MM.1S (cell line): Measurements from ENCODE around the gene C2orf15.

Experiments used
- DNase-seq: peaks from one replicate; pipeline ENCODE4 v3.0.0-alpha.2; 2015
- H2AFZ ChIP-seq: fragments of 300-600 bp; sonication (generic); 2 replicates; pipeline ENCODE4 v1.6.0; 2016; ENCODE audit warnings: antibody characterized with exemption, low read length
- H3F3A ChIP-seq: fragments of 300-600 bp; sonication (generic); 2 replicates; pipeline ENCODE4 v1.6.1; 2016; ENCODE audit warnings: mild to moderate bottlenecking, antibody characterized with exemption, low read length, moderate library complexity, mixed read lengths; ENCODE audit not compliant: insufficient read depth
- H3K27ac ChIP-seq: fragments of 300-600 bp; sonication (generic); 2 replicates; pipeline ENCODE4 v1.5.1; 2016; ENCODE audit warnings: mild to moderate bottlenecking, low read length
- H3K27me3 ChIP-seq: fragments of 300-600 bp; sonication (generic); replicated peaks from 2 replicates; pipeline ENCODE4 v1.6.0; 2016; ENCODE audit warnings: low read length; ENCODE audit not compliant: insufficient read depth
- H3K36me3 ChIP-seq: fragments of 300-600 bp; sonication (generic); replicated peaks from 2 replicates; pipeline ENCODE4 v1.6.1; 2016; ENCODE audit warnings: mild to moderate bottlenecking, low read length, mixed read lengths; ENCODE audit not compliant: insufficient read depth
- H3K4me1 ChIP-seq: fragments of 300-600 bp; sonication (generic); 2 replicates; pipeline ENCODE4 v1.6.1; 2016; ENCODE audit warnings: low read length, mixed read lengths
- H3K4me2 ChIP-seq: fragments of 300-600 bp; sonication (generic); 2 replicates; pipeline ENCODE4 v1.6.0; 2016; ENCODE audit warnings: low read depth, low read length
- H3K4me3 ChIP-seq: fragments of 300-600 bp; sonication (generic); 2 replicates; pipeline ENCODE4 v1.5.1; 2016; ENCODE audit warnings: low read length, mixed read lengths
- H3K79me2 ChIP-seq: fragments of 300-600 bp; sonication (generic); 2 replicates; pipeline ENCODE4 v1.6.1; 2016; ENCODE audit warnings: mixed run types, low read length, mixed read lengths
- H3K9ac ChIP-seq: fragments of 300-600 bp; sonication (generic); 2 replicates; pipeline ENCODE4 v1.6.1; 2016; ENCODE audit warnings: low read length, mixed read lengths
- H3K9me2 ChIP-seq: fragments of 300-600 bp; sonication (generic); replicated peaks from 2 replicates; pipeline ENCODE4 v1.6.1; 2016; ENCODE audit warnings: mild to moderate bottlenecking, low read length, mixed read lengths; ENCODE audit not compliant: insufficient read depth
- H3K9me3 ChIP-seq: fragments of 300-600 bp; sonication (generic); replicated peaks from 2 replicates; pipeline ENCODE4 v1.6.1; 2016; ENCODE audit warnings: mild to moderate bottlenecking, low read length, mixed read lengths; ENCODE audit not compliant: insufficient read depth
- H4K20me1 ChIP-seq: fragments of 300-600 bp; sonication (generic); 2 replicates; pipeline ENCODE4 v1.6.1; 2016; ENCODE audit warnings: mild to moderate bottlenecking, low read length, moderate library complexity, mixed read lengths; ENCODE audit not compliant: insufficient read depth
- CTCF ChIP-seq: fragments of 300-600 bp; sonication (generic); IDR thresholded peaks from 2 replicates; pipeline ENCODE4 v1.5.1; 2016; ENCODE audit warnings: antibody characterized with exemption, low read length, mixed read lengths
- EZH2 ChIP-seq: fragments of 300-600 bp; sonication (generic); optimal IDR thresholded peaks from 2 replicates; pipeline ENCODE3; 2017; ENCODE audit warnings: low read depth, mild to moderate bottlenecking, antibody characterized with exemption, low read length, mixed read lengths
- EZH2phosphoT487 ChIP-seq: fragments of 300-600 bp; sonication (generic); IDR thresholded peaks from 2 replicates; pipeline ENCODE4 v1.6.1; 2018; ENCODE audit warnings: antibody characterized with exemption, low read length

C2orf15 gene

GRCh38 chr2:99180755-99181623, 39.5 kb downstream of the C2orf15 start, which contains the start of the genes MITD1 and MRPL30:
MITD1 (minus strand) TSS chr2:99181058; CDS start chr2:99180981, 77 bp downstream.
MRPL30 (plus strand) TSS chr2:99181184; CDS start chr2:99186204, 5,020 bp downstream.
- H3K27me3 ChIP-seq = no peaks in the 10 kb centered on the region
- H3K9ac ChIP-seq = peak within 1 kb of the TSS; percentile 78
- H2AFZ ChIP-seq = peak within 1 kb of the TSS; percentile 92
- H3K4me1 ChIP-seq = peaks cover 10% of the 10 kb centered on the region; the same call in 1 of the 2 replicates
- H3K9me3 ChIP-seq = no peaks in the 10 kb centered on the region
- peak within 1 kb of the TSS; percentile 43; the same call in 1 of the 2 replicates for H3K27ac ChIP-seq
- peak; percentile 96 for DNase-seq
- no peaks in the 10 kb centered on the region for H3F3A ChIP-seq
- H3K4me3 ChIP-seq = peak within 1 kb of the TSS; percentile 89
- H3K79me2 ChIP-seq = peaks cover 92% of the 10 kb centered on the region
- no peaks in the 10 kb centered on the region for H3K9me2 ChIP-seq
- peak within 1 kb of the TSS; percentile 62 for H3K4me2 ChIP-seq
- no peak for TF ChIP-seq EZH2phosphoT487
- no peak for TF ChIP-seq EZH2
- no peak for TF ChIP-seq CTCF
- no peaks in the 10 kb centered on the region for H4K20me1 ChIP-seq
- H3K36me3 ChIP-seq = no peaks in the 10 kb centered on the region

GRCh38 chr2:99181624-99182000, 40.1 kb downstream of the C2orf15 start:
- peaks cover 90% of the 10 kb centered on the region for H3K79me2 ChIP-seq
- peaks cover 10% of the 10 kb centered on the region; the same call in 1 of the 2 replicates for H3K4me1 ChIP-seq
- peak overlapping the region; percentile 78 for H3K9ac ChIP-seq
- no peaks in the 10 kb centered on the region for H3K9me2 ChIP-seq
- peak overlapping the region; percentile 92 for H2AFZ ChIP-seq
- H3K27ac ChIP-seq = peak overlapping the region; percentile 43; the same call in 1 of the 2 replicates
- peak overlapping the region; percentile 62 for H3K4me2 ChIP-seq
- H3K27me3 ChIP-seq = no peaks in the 10 kb centered on the region
- no peaks in the 10 kb centered on the region for H3F3A ChIP-seq
- H4K20me1 ChIP-seq = no peaks in the 10 kb centered on the region
- no peak for DNase-seq
- H3K36me3 ChIP-seq = no peaks in the 10 kb centered on the region
- TF ChIP-seq EZH2 (no peak), CTCF (no peak), EZH2phosphoT487 (no peak)
- no peaks in the 10 kb centered on the region for H3K9me3 ChIP-seq
- H3K4me3 ChIP-seq = peak overlapping the region; percentile 89

- Histone ChIP-seq H3K4me1 (peaks cover 10% of the 10 kb centered on the region; the same call in 1 of the 2 replicates), H3K79me2 (peaks cover 76% of the 10 kb centered on the region), H3K9me3 (no peaks in the 10 kb centered on the region), H3K36me3 (no peaks in the 10 kb centered on the region), H4K20me1 (no peaks in the 10 kb centered on the region), H3K4me3 (no peak overlapping the region), H3K9me2 (no peaks in the 10 kb centered on the region), H3K9ac (no peak overlapping the region), H3K4me2 (no peak overlapping the region), H3F3A (no peaks in the 10 kb centered on the region), H3K27me3 (no peaks in the 10 kb centered on the region), H2AFZ (no peak overlapping the region), H3K27ac (no peak overlapping the region)
- DNase-seq = no peak
- no peak for TF ChIP-seq CTCF
- TF ChIP-seq EZH2phosphoT487 = no peak
- TF ChIP-seq EZH2 = no peak
Observed at GRCh38 chr2:99183025-99183424, 41.5 kb downstream of the C2orf15 start.
